ENCODE results near the gene FLOT1. TPM values are rescaled to one million over a fixed set of nuclear protein-coding genes. Genes with fewer than 3 reads are reported as not detected.
A peak's percentile ranks its signal among the peaks of the same experiment; 100 is the strongest.

Gene FLOT1
- total RNA-seq, 5 donors from 2014 or later (not counting 1 experiment from before 2014, with no cell fraction given) = 62.2 to 109 (median 74.2) TPM

DNA sequence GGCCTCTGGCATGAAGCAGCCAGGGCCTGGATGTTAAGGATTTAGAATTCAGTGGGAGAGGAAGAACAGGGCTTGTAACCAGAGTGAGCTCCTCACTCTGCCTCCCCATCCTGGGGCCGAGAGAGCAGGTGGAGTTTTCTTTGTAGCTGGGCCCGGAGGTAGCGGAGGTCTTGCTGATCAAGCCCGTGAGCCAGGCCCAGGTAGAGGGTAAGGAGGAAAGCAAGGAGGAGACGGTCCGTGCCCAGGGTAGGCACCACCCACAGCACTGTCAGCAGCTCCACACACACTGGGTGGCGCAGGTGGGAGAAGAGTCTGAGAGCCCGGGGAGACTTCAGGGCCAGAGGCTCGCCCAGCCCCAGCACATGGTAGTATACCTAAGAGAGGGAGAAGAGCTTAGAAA lies 53.9 kb downstream of the FLOT1 start:
- DNase-seq (peak in 1 of 35 experiments; percentile 24), ATAC-seq (replicated peaks in 1 of 4) (no peak)
- Histone ChIP-seq H3K27me3 (replicated peaks in 1 of 2; ENCODE audit: control insufficient read depth in 2 of 2, extremely low read depth in 1 of 2, insufficient read depth in 2 of 2, low read length in 1 of 2) (no peaks in the 10 kb centered on the region), H3K4me1 (ENCODE audit: control insufficient read depth in 1 of 2, extremely low read depth in 1 of 2, insufficient read depth in 2 of 2, low read length in 2 of 2) (peaks cover 21 to 42% of the 10 kb centered on the region in 2 experiments), H3K36me3 (ENCODE audit: control insufficient read depth in 2 of 2, extremely low read depth in 1 of 2, insufficient read depth in 1 of 2, low read length in 1 of 2) (no peaks in the 10 kb centered on the region), H3K4me3 (ENCODE audit: control insufficient read depth in 1 of 2, extremely low read depth in 1 of 2, low read length in 1 of 2) (peak overlapping the region in 1 of 2 donors; percentile 27), H3K27ac (ENCODE audit: low read length) (peak overlapping the region; percentile 36), H3K9me3 (no peaks in the 10 kb centered on the region)
- Mint-ChIP-seq H3K4me3 (peak overlapping the region; percentile 92 to 97 (median 96)), H3K27ac (peak overlapping the region; percentile 94 to 98), H3K4me1 (peaks cover 41 to 61% (median 46%) of the 10 kb centered on the region in 3 donors), H3K9me3 (no peaks in the 10 kb centered on the region), H3K27me3 (no peaks in the 10 kb centered on the region), H3K36me3 (peaks cover 4% of the 10 kb centered on the region)
- ChIA-PET POLR2A (interaction anchor here in 1 of 2 donors (0.6 to 0.8 kb wide), 2 partner anchors 29 to 756 kb away, joined by 3 read pairs; partner anchors contain the start of gene MDC1), CTCF (interaction anchor here (0.7 to 1.4 kb wide), 3 partner anchors 9 to 42 kb away, joined by 3 to 8 read pairs (median 3); partner anchors contain the start of gene MDC1 (in 1 of the 2))
- WGBS (ENCODE audit: insufficient coverage) = 67% methylated on average over 1 of the region's 9 CpGs

DNA sequence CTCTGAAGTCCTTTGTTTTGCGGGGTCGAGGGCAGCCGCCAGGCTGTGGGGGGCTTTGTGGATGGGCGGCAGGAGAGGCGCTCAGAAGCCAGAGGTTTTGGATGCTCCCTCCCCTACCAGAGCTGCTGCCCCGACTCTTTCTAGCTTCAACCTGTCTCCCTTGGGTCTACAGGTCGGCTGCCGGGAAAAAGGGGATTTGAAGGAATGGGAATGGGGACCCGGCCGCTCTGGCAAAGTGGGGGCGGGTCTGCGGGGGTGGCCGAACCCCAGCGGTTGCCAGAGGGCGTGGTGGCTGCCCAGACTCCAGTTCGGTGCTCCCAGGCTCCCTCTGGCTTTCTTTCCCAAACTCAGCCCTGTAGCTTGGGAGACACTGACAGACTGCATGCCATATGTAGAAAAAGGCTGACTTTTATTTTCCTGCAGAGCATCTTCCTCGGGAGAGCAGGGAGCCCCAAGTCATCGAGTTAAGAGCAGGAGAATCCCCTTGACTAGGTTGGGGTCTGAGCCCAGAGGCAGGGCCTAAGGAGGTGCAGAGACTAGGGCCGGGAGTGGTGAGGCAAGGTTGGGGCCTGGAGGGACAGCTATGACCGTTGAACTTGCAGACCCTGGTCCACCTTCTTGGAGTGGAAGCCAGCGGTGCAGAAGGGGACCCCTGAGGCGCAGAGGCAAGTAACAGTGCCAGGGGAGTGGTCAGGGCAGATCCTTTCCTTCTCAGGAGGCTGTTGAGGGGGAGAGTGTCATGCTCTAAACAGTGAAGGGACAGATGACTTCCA lies 54.6 kb downstream of the FLOT1 start:
- Histone ChIP-seq H3K27me3 (replicated peaks in 1 of 2; ENCODE audit: control insufficient read depth in 2 of 2, extremely low read depth in 1 of 2, insufficient read depth in 2 of 2, low read length in 1 of 2) (no peaks in the 10 kb centered on the region), H3K9me3 (no peaks in the 10 kb centered on the region), H3K27ac (ENCODE audit: low read length) (peak overlapping the region; percentile 87), H3K4me3 (ENCODE audit: control insufficient read depth in 1 of 2, extremely low read depth in 1 of 2, low read length in 1 of 2) (peak overlapping the region; percentile 90 to 92), H3K4me1 (ENCODE audit: control insufficient read depth in 1 of 2, extremely low read depth in 1 of 2, insufficient read depth in 2 of 2, low read length in 2 of 2) (peaks cover 21 to 42% of the 10 kb centered on the region in 2 experiments), H3K36me3 (ENCODE audit: control insufficient read depth in 2 of 2, extremely low read depth in 1 of 2, insufficient read depth in 1 of 2, low read length in 1 of 2) (peaks cover 0 to 4% of the 10 kb centered on the region in 2 donors)
- Mint-ChIP-seq H3K4me3 (peak overlapping the region; percentile 92 to 97 (median 96)), H3K27me3 (no peaks in the 10 kb centered on the region), H3K4me1 (peaks cover 41 to 63% (median 46%) of the 10 kb centered on the region in 3 donors), H3K27ac (peak overlapping the region; percentile 94 to 98), H3K9me3 (no peaks in the 10 kb centered on the region), H3K36me3 (peaks cover 7% of the 10 kb centered on the region)
- ATAC-seq (replicated peaks in 1 of 4) = no peak
- no peak for DNase-seq
- POLR2A ChIA-PET = interaction anchor here in 1 of 2 donors (0.8 kb wide), 1 partner anchor 29 kb away, joined by 3 read pairs; the partner anchor contains the start of gene MDC1
- CTCF ChIA-PET = interaction anchor here (0.6 to 1.4 kb wide), 3 partner anchors 9 to 29 kb away, joined by 3 to 8 read pairs (median 4); partner anchors contain the start of gene MDC1 (in 1 of the 2)
- 41% methylated on average over 10 of the region's 22 CpGs for WGBS (ENCODE audit: insufficient coverage)

DNA sequence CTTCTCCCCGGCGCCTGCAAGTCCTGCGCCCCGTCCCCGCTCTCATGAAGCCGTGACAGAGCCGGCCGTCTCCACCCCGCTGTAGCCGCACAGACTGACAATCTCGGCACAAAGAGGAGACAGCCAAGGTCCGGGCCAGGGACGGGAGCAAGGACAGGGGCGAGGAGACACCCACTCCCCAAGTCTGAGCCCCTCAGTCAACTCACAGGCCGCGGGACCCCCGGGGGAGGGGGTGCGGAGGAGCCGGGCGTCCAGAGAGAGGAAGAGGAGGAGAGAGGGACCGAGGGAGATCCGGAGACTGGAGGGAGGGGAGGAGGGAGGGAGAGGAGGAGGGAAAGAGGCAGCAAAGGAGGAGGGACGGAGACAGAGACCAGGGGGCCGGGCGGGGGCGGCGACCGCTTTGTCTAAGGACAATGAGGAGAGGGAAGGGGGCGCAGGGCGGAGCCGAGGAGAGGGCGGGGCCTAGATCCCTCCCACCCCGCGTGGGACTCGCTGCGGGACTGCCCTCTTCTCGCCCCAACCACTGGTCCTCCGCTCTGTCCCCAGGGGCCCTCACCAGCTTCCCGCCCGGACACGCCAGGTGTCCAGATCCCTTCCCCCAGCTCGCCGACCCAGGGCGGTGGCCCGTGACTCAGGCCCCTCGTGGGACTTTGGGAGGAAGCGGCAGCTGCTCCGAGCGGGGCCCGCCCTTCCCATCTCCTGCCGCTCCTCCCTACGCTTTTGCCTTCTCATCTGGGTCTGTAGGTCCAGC lies 55.4 kb downstream of the FLOT1 start:
- POLR2A ChIA-PET = no interaction called here
- Mint-ChIP-seq H3K9me3 (no peaks in the 10 kb centered on the region), H3K4me1 (peaks cover 44 to 70% (median 46%) of the 10 kb centered on the region in 3 donors), H3K27ac (peak overlapping the region; percentile 94 to 98), H3K27me3 (no peaks in the 10 kb centered on the region), H3K4me3 (peak overlapping the region; percentile 92 to 97 (median 96)), H3K36me3 (peaks cover 10% of the 10 kb centered on the region)
- Histone ChIP-seq H3K27ac (ENCODE audit: low read length) (peak overlapping the region; percentile 87), H3K9me3 (no peaks in the 10 kb centered on the region), H3K27me3 (replicated peaks in 1 of 2; ENCODE audit: control insufficient read depth in 2 of 2, extremely low read depth in 1 of 2, insufficient read depth in 2 of 2, low read length in 1 of 2) (no peaks in the 10 kb centered on the region), H3K4me1 (ENCODE audit: control insufficient read depth in 1 of 2, extremely low read depth in 1 of 2, insufficient read depth in 2 of 2, low read length in 2 of 2) (peaks cover 21 to 45% of the 10 kb centered on the region in 2 experiments), H3K36me3 (ENCODE audit: control insufficient read depth in 2 of 2, extremely low read depth in 1 of 2, insufficient read depth in 1 of 2, low read length in 1 of 2) (peaks cover 0 to 4% of the 10 kb centered on the region in 2 donors), H3K4me3 (ENCODE audit: control insufficient read depth in 1 of 2, extremely low read depth in 1 of 2, low read length in 1 of 2) (peak overlapping the region; percentile 90 to 92)
- ATAC-seq (replicated peaks in 1 of 4) (peak; percentile 16 to 43 (median 21)), DNase-seq (peak in 34 of 35 experiments; percentile 21 to 75 (median 46))
- CTCF ChIA-PET = interaction anchor here (0.6 kb wide), 2 partner anchors 15 to 44 kb away, joined by 3 to 4 read pairs; no protein-coding TSS in a partner anchor
- 0% methylated on average over 28 of the region's 52 CpGs for whole genome bisulfite sequencing (ENCODE audit: insufficient coverage)

DNA sequence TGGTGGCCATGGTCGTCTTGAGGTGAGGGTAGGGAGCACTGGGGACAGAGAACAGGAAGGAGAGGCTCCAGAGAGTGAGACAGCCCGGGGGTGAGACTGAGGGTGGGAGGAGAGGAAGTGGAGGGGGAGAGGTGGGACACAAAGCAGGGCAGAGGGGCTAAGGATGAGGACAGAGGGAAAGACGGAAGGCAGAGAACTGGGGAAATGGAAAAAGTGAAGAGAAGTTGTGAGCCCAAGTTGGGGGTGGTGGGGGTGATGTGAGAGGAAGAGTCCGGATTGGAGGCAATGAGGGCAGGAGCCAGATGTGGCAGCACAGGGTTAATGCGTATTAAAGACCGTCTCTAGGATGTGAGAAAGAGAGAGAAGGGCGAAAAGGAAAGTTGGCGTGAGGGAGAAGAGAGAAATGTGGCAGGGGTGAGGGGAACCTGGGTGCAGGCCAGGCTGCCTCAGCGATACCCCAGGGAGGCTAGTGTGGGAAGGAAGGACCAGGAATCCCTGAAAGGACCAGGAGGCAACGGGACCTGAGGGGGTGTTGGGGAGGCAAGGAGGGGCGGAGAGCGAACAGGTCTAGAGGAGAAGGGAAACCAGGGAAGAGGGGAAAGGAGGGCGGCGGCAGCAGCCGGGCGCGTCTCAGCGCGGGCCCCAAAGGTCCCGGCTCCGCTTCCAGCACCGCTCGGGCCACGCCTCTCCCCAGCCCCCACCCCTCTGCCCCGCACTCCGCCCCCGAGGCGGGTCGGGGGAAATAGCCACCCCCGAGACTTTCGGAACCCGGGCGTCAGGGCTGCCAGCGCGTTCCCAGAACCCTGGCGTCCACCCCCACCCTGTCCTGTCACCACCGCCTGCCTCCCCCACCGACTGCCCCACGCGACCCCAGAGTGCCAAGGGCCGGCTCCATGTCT lies 56.2 kb downstream of the FLOT1 start, which contains the start of gene PPP1R18:
PPP1R18 (minus strand) TSS at position 637 of the 899 bp plus-strand sequence; CDS start at position 10, 627 bp downstream.
- Mint-ChIP-seq H3K36me3 (peaks cover 13% of the 10 kb centered on the region), H3K27me3 (no peaks in the 10 kb centered on the region), H3K4me3 (peak within 1 kb of the TSS; percentile 92 to 97 (median 96)), H3K27ac (peak within 1 kb of the TSS; percentile 94 to 98), H3K4me1 (peaks cover 46 to 73% (median 47%) of the 10 kb centered on the region in 3 donors), H3K9me3 (no peaks in the 10 kb centered on the region)
- POLR2A ChIA-PET = no interaction called here
- Histone ChIP-seq H3K4me1 (ENCODE audit: control insufficient read depth in 1 of 2, extremely low read depth in 1 of 2, insufficient read depth in 2 of 2, low read length in 2 of 2) (peaks cover 21 to 49% of the 10 kb centered on the region in 2 experiments), H3K27ac (ENCODE audit: low read length) (peak within 1 kb of the TSS; percentile 87), H3K4me3 (ENCODE audit: control insufficient read depth in 1 of 2, extremely low read depth in 1 of 2, low read length in 1 of 2) (peak within 1 kb of the TSS; percentile 92 to 97), H3K27me3 (replicated peaks in 1 of 2; ENCODE audit: control insufficient read depth in 2 of 2, extremely low read depth in 1 of 2, insufficient read depth in 2 of 2, low read length in 1 of 2) (no peaks in the 10 kb centered on the region), H3K9me3 (no peaks in the 10 kb centered on the region), H3K36me3 (ENCODE audit: control insufficient read depth in 2 of 2, extremely low read depth in 1 of 2, insufficient read depth in 1 of 2, low read length in 1 of 2) (peaks cover 0 to 5% of the 10 kb centered on the region in 2 donors)
- CTCF ChIA-PET = interaction anchor here in 1 of 2 donors (12.3 kb wide), 1 partner anchor 35 kb away, joined by 254 read pairs; the partner anchor contains the start of genes MDC1 and TUBB
- DNase-seq = peak; percentile 63 to 86 (median 77)
- ATAC-seq (replicated peaks in 1 of 4) = peak; percentile 43 to 65 (median 46)
- WGBS (ENCODE audit: insufficient coverage) = 1% methylated on average over 29 of the region's 41 CpGs

DNA sequence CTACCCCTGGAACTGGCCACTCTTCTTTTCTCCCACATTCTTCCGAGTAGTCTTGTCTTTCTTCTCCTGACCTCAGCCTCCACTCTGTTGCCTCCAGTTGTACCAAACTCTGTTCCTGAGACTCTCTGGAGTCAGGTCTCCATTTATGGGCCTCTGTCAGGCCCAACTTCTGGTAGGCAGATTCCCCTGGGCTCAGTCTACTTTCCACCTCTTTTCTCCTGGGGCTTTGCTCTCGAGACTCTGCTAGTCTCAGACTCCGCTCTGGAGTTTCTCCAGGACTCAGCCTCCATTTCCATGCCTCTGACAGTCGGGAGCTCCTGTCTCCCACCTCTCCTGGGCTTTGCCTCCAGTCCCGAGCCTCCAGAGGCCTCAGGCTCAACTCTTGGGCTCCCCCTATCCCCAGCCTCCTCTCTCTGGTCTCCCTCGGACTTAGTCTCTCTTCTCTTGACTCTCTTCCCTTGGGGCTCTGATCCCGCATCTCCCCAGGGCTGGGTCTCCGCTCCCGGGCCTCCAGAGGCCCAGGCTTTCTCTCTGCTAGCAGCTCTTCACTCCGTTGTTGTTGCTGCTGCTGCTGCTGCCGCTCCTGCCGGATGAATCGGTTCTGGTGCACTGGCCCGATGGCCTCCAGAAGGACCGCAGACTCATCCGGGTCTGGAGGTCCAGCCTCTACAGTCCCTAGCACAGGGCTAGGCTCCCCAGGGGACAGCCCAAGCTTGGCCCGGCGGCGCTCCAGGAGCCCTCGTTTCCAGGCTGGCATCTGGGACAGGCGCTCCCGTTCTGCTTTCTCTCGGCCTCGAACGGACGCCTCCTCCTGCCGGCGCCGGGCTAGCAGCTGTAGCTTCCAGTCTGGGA lies 57.1 kb downstream of the FLOT1 start:
- Mint-ChIP-seq H3K27me3 (no peaks in the 10 kb centered on the region), H3K36me3 (peaks cover 18% of the 10 kb centered on the region), H3K27ac (peak overlapping the region; percentile 94 to 98), H3K4me1 (peaks cover 45 to 73% (median 47%) of the 10 kb centered on the region in 3 donors), H3K4me3 (peak overlapping the region; percentile 92 to 97 (median 96)), H3K9me3 (no peaks in the 10 kb centered on the region)
- CTCF ChIA-PET = interaction anchor here (0.8 to 12.3 kb wide), 2 partner anchors 33 to 36 kb away, joined by 4 to 254 read pairs; partner anchors contain the start of genes MDC1 (in 1 of the 2) and TUBB (in 1 of the 2)
- Histone ChIP-seq H3K9me3 (no peaks in the 10 kb centered on the region), H3K36me3 (ENCODE audit: control insufficient read depth in 2 of 2, extremely low read depth in 1 of 2, insufficient read depth in 1 of 2, low read length in 1 of 2) (peaks cover 0 to 10% of the 10 kb centered on the region in 2 donors), H3K4me1 (ENCODE audit: control insufficient read depth in 1 of 2, extremely low read depth in 1 of 2, insufficient read depth in 2 of 2, low read length in 2 of 2) (peaks cover 22 to 50% of the 10 kb centered on the region in 2 experiments), H3K27me3 (replicated peaks in 1 of 2; ENCODE audit: control insufficient read depth in 2 of 2, extremely low read depth in 1 of 2, insufficient read depth in 2 of 2, low read length in 1 of 2) (no peaks in the 10 kb centered on the region), H3K27ac (ENCODE audit: low read length) (peak overlapping the region; percentile 30), H3K4me3 (ENCODE audit: control insufficient read depth in 1 of 2, extremely low read depth in 1 of 2, low read length in 1 of 2) (peak overlapping the region; percentile 92 to 97)
- WGBS (ENCODE audit: insufficient coverage) = 2% methylated on average over 29 of the region's 29 CpGs
- POLR2A ChIA-PET = interaction anchor here in 1 of 2 donors (0.6 kb wide), 1 partner anchor 17 kb away, joined by 7 read pairs; no protein-coding TSS in a partner anchor
- peak in 3 of 35 experiments; percentile 21 to 46 (median 26) for DNase-seq
- no peak for ATAC-seq (replicated peaks in 1 of 4)

Data from T-cell (primary cell).